K562 (cell line): ENCODE measurements around the gene BCAR1.

Source experiments
- ARID2 ChIP-seq: fragments of 450-650 bp; IDR thresholded peaks from 2 replicates; pipeline ENCODE4 v1.6.1; 2017; ENCODE audit warnings: antibody characterized with exemption, mild to moderate bottlenecking
- TF ChIP-seq, protein P1 (sequence below), 3 experiments: IDR thresholded peaks in 2 of 3; conservative IDR thresholded peaks in 1 of 3; 2 replicates each; pipeline ENCODE4 v1.5.1; 2011 to 2012; ENCODE audit warnings: low read length in 3 of 3, mild to moderate bottlenecking in 3 of 3, control low read depth in 2 of 3, improper control_type of control experiment in 1 of 3, inconsistent platforms in 1 of 3, low read depth in 1 of 3, mixed read lengths in 1 of 3, moderate library complexity in 1 of 3; ENCODE audit not compliant: insufficient read depth in 2 of 3

DNA sequence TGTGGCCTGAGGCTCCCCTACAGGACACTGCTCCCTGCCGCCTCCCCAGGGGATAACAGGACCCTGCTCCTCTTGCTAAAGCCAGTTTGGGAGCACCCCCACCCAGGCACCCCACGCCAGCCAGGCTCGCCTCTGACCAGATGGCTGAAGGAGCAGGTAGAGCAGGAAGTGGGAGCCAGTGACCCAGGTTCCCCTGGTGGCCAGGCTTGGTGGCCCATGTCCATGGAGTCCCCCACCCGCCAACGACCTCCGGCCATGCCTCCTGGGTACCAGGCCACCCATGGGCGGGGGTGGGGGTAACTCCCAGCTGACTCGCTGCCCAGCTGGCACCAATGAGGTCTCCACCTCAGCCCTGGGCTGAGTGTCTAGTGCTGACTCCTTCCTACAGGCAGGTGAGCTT lies 10.0 kb downstream of the BCAR1 start:
- TF ChIP-seq ARID2, result no peak
- TF ChIP-seq, protein P1, sequence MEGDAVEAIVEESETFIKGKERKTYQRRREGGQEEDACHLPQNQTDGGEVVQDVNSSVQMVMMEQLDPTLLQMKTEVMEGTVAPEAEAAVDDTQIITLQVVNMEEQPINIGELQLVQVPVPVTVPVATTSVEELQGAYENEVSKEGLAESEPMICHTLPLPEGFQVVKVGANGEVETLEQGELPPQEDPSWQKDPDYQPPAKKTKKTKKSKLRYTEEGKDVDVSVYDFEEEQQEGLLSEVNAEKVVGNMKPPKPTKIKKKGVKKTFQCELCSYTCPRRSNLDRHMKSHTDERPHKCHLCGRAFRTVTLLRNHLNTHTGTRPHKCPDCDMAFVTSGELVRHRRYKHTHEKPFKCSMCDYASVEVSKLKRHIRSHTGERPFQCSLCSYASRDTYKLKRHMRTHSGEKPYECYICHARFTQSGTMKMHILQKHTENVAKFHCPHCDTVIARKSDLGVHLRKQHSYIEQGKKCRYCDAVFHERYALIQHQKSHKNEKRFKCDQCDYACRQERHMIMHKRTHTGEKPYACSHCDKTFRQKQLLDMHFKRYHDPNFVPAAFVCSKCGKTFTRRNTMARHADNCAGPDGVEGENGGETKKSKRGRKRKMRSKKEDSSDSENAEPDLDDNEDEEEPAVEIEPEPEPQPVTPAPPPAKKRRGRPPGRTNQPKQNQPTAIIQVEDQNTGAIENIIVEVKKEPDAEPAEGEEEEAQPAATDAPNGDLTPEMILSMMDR (IDR thresholded peaks at IDR 0.05 in 2 of 3, conservative IDR thresholded peaks at IDR 0.05 in 1 of 3; ENCODE audit: insufficient read depth in 2 of 3, low read depth in 1 of 3, low read length in 3 of 3), result no peak
